Mucosa of stomach (tissue), 1 donor: ENCODE data around the gene CTDP1.

Source experiments
- H3K27me3 ChIP-seq: one replicate; pipeline ENCODE4 v1.7.0; 2013; ENCODE audit warnings: mild to moderate bottlenecking, low read length; ENCODE audit not compliant: control insufficient read depth, insufficient read depth
- H3K36me3 ChIP-seq: one replicate; pipeline ENCODE4 v1.7.0; 2013; ENCODE audit warnings: low read length; ENCODE audit not compliant: control insufficient read depth, insufficient read depth
- H3K4me1 ChIP-seq: one replicate; pipeline ENCODE4 v1.7.0; 2013; ENCODE audit warnings: mild to moderate bottlenecking, low read length; ENCODE audit not compliant: control insufficient read depth, insufficient read depth
- H3K4me3 ChIP-seq: one replicate; pipeline ENCODE4 v1.7.0; 2013; ENCODE audit warnings: low read length
- H3K9ac ChIP-seq: one replicate; pipeline ENCODE4 v1.7.0; 2013; ENCODE audit warnings: mild to moderate bottlenecking, low read length, moderate library complexity
- H3K9me3 ChIP-seq: one replicate; pipeline ENCODE4 v1.7.0; 2013; ENCODE audit warnings: mild to moderate bottlenecking, low read length, moderate library complexity; ENCODE audit not compliant: control insufficient read depth
- donor health status: Pancreatic carcinoma.

CTDP1 gene, protein sequence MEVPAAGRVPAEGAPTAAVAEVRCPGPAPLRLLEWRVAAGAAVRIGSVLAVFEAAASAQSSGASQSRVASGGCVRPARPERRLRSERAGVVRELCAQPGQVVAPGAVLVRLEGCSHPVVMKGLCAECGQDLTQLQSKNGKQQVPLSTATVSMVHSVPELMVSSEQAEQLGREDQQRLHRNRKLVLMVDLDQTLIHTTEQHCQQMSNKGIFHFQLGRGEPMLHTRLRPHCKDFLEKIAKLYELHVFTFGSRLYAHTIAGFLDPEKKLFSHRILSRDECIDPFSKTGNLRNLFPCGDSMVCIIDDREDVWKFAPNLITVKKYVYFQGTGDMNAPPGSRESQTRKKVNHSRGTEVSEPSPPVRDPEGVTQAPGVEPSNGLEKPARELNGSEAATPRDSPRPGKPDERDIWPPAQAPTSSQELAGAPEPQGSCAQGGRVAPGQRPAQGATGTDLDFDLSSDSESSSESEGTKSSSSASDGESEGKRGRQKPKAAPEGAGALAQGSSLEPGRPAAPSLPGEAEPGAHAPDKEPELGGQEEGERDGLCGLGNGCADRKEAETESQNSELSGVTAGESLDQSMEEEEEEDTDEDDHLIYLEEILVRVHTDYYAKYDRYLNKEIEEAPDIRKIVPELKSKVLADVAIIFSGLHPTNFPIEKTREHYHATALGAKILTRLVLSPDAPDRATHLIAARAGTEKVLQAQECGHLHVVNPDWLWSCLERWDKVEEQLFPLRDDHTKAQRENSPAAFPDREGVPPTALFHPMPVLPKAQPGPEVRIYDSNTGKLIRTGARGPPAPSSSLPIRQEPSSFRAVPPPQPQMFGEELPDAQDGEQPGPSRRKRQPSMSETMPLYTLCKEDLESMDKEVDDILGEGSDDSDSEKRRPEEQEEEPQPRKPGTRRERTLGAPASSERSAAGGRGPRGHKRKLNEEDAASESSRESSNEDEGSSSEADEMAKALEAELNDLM

GRCh38 chr18:79679552-79680099 lies at the start of gene CTDP1:
CTDP1 (plus strand) TSS chr18:79679803; CDS start chr18:79679948, 145 bp downstream.
- Histone ChIP-seq H3K4me1 (peaks cover 23% of the 10 kb centered on the region), H3K9ac (peak within 1 kb of the TSS; percentile 83), H3K4me3 (peak within 1 kb of the TSS; percentile 71), H3K9me3 (no peaks in the 10 kb centered on the region), H3K36me3 (no peaks in the 10 kb centered on the region), H3K27me3 (no peaks in the 10 kb centered on the region)

DNA sequence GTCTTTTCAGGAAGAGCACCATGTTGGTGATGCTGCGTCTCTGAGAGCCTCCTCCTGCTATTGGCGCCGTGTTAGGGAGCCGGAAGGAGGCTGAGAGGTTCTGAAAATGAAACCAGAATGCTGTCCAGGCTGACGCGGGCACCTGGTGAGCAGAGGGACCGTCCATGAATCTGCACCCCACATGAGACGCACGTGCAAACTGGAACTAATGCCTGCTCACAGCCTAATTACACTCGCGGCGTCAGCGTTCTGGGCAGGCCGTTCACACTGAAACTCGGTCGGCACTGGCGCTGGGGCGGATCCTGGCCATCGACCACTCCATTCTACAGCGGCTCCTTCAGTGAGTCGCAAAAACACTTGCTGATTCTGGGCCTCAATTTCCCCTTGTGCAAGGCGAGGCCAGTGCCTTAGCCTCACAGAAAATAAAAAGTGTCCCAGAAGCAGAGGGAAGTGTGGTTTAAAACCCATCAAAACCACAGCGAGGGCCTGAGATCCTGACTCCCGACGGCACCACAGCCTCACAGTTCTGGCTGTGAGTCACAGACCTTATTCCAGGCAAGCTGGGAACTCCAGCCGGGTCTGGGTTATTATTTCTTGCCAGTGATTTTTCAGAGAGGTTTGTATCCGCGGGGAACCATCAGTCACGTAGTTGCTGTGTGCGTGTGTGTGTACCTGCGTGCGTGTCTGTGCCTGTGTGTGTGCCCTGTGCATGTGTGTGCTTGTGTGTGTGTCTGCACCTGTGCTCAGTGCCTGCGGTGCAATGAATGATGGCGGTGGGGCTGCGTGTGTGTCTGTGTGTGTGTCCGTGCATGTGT lies 49.1 kb upstream of the CTDP1 start:
- Histone ChIP-seq H3K4me1 (no peaks in the 10 kb centered on the region), H3K36me3 (no peaks in the 10 kb centered on the region), H3K27me3 (peaks cover 3% of the 10 kb centered on the region), H3K4me3 (no peak overlapping the region), H3K9ac (no peak overlapping the region), H3K9me3 (no peaks in the 10 kb centered on the region)

DNA sequence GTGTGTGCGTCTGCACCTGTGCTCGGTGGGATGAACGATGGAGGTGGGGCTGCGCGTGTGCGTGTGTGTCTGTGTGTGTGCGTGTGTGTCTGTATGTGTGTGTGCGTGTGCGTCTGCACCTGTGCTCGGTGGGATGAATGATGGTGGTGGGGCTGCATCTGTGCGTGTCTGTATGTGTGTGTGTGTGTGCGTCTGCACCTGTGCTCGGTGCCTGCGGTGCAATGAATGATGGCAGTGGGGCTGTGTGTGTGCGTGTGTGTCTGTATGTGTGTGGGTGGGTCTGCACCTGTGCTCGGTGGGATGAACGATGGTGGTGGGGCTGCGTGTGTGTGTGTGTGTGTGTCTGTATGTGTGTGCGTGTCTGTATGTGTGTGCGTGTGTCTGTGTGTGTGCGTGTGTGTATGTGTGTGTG lies 48.5 kb upstream of the CTDP1 start:
- Histone ChIP-seq H3K27me3 (peaks cover 3% of the 10 kb centered on the region), H3K4me3 (no peak overlapping the region), H3K9me3 (no peaks in the 10 kb centered on the region), H3K36me3 (no peaks in the 10 kb centered on the region), H3K9ac (no peak overlapping the region), H3K4me1 (no peaks in the 10 kb centered on the region)

GRCh38 chr18:79631761-79632446 lies 47.7 kb upstream of the CTDP1 start:
- Histone ChIP-seq H3K27me3 (peaks cover 3% of the 10 kb centered on the region), H3K9me3 (no peaks in the 10 kb centered on the region), H3K4me1 (no peaks in the 10 kb centered on the region), H3K4me3 (no peak overlapping the region), H3K9ac (no peak overlapping the region), H3K36me3 (no peaks in the 10 kb centered on the region)

DNA sequence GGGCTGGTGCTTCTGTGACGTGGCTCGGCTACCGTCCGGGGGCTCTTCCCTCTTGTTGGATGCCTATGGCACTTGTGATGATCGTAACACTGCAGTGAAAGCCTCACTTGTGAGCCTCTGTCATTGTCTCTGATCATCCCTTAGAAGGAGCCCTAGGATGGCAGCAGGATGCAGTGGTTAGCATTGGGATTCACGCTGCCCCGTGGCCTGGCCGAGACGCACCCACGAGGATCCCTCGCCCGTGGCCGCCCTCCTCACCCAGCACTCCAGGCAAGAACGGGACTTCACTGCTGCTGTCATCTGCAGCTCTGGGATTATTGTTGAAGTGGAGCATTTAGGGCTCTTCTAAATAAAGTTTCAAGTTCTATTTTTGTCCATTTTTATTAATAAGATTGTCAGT lies 46.8 kb upstream of the CTDP1 start:
- Histone ChIP-seq H3K4me3 (no peak overlapping the region), H3K9me3 (no peaks in the 10 kb centered on the region), H3K9ac (no peak overlapping the region), H3K36me3 (no peaks in the 10 kb centered on the region), H3K4me1 (no peaks in the 10 kb centered on the region), H3K27me3 (peaks cover 9% of the 10 kb centered on the region)

DNA sequence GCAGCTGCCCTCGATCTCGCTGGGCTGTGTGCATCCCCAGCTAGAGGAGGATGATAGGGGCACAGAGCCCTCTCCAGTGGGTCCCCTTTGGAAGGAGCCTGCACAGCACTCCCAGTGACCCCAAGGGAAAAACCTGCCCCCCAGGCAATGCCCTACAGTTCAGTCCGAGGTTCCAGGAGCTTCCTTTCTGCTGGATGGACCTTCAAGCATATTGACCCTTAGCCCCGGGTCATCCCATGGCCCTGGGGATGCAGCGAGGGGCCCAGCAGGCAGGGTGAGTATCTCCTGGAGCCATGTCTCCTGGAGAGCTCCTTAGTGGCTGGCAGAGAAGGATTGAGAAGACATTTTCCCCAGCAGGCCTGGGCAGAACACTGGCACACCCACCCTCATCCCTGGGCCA lies 45.4 kb upstream of the CTDP1 start:
- Histone ChIP-seq H3K27me3 (peaks cover 11% of the 10 kb centered on the region), H3K9ac (no peak overlapping the region), H3K9me3 (no peaks in the 10 kb centered on the region), H3K4me3 (no peak overlapping the region), H3K4me1 (no peaks in the 10 kb centered on the region), H3K36me3 (no peaks in the 10 kb centered on the region)

- Histone ChIP-seq H3K9ac (no peak overlapping the region), H3K4me3 (no peak overlapping the region), H3K27me3 (peaks cover 11% of the 10 kb centered on the region), H3K36me3 (no peaks in the 10 kb centered on the region), H3K9me3 (no peaks in the 10 kb centered on the region), H3K4me1 (no peaks in the 10 kb centered on the region)
Measured at GRCh38 chr18:79634593-79635426, 44.8 kb upstream of the CTDP1 start.

DNA sequence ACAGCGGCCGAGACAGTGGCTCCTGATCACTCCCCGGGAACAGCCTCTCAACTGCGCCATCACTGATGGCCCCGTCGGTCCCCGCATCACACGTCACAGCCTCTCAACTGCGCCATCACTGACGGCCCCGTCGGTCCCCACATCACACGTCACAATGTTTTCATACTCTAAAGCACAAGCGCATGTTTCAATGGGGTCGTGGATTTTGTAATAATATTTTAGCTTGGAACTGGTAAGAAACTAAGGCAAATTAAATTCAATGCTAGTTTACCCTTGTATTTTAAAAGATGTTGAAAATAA lies 44.2 kb upstream of the CTDP1 start:
- Histone ChIP-seq H3K4me1 (no peaks in the 10 kb centered on the region), H3K4me3 (no peak overlapping the region), H3K9me3 (no peaks in the 10 kb centered on the region), H3K9ac (no peak overlapping the region), H3K27me3 (peaks cover 11% of the 10 kb centered on the region), H3K36me3 (no peaks in the 10 kb centered on the region)

GRCh38 chr18:79637181-79637920 lies 42.3 kb upstream of the CTDP1 start:
- no peak overlapping the region for H3K4me3 ChIP-seq
- no peaks in the 10 kb centered on the region for H3K9me3 ChIP-seq
- no peak overlapping the region for H3K9ac ChIP-seq
- H3K36me3 ChIP-seq, result no peaks in the 10 kb centered on the region
- H3K27me3 ChIP-seq, result peaks cover 11% of the 10 kb centered on the region
- no peaks in the 10 kb centered on the region for H3K4me1 ChIP-seq
